Smooth muscle cell (in vitro differentiated cells): ENCODE data around the gene SCLY. TPM values are rescaled to one million over a fixed set of nuclear protein-coding genes. Genes with fewer than 3 reads are reported as not detected.
"Not testable (repeated sequence)": the region's sequence is repeated elsewhere in the genome, so short reads cannot be mapped to it uniquely, and the experiment has no call there.

Experiments used
- DNase-seq: peaks from one replicate; lab custom pipeline; 2025; ENCODE audit not compliant: unreplicated experiment; lab: John Stamatoyannopoulos, UW
- H2AFZ ChIP-seq: fragments of 200-600 bp; sonication (generic); 2 replicates; pipeline ENCODE4 v1.6.0; 2016; ENCODE audit warnings: antibody characterized with exemption, low read depth, mild to moderate bottlenecking
- H3F3A ChIP-seq: fragments of 200-600 bp; sonication (generic); 2 replicates; pipeline ENCODE4 v1.6.0; 2017; ENCODE audit warnings: antibody characterized with exemption, low read depth
- H3K27ac ChIP-seq: fragments of 200-600 bp; sonication (generic); 2 replicates; pipeline ENCODE4 v1.5.1; 2016; ENCODE audit warnings: low read depth, mild to moderate bottlenecking
- H3K27me3 ChIP-seq: fragments of 200-600 bp; sonication (generic); 2 replicates; pipeline ENCODE4 v1.6.1; 2016; ENCODE audit warnings: low read depth, mild to moderate bottlenecking
- H3K36me3 ChIP-seq: fragments of 200-600 bp; sonication (generic); 2 replicates; pipeline ENCODE4 v1.5.1; 2016; ENCODE audit warnings: low read depth
- H3K4me1 ChIP-seq: fragments of 200-600 bp; sonication (generic); 2 replicates; pipeline ENCODE4 v1.5.1; 2016; ENCODE audit warnings: low read depth
- H3K4me2 ChIP-seq: fragments of 200-600 bp; sonication (generic); 2 replicates; pipeline ENCODE4 v1.6.0; 2016; ENCODE audit warnings: mild to moderate bottlenecking
- H3K4me3 ChIP-seq: fragments of 200-600 bp; sonication (generic); 2 replicates; pipeline ENCODE4 v1.5.1; 2016; ENCODE audit warnings: mild to moderate bottlenecking
- H3K79me2 ChIP-seq: fragments of 200-600 bp; sonication (generic); 2 replicates; pipeline ENCODE4 v1.6.0; 2016; ENCODE audit warnings: low read depth, mild to moderate bottlenecking
- H3K9ac ChIP-seq: fragments of 200-600 bp; sonication (generic); 2 replicates; pipeline ENCODE4 v1.6.0; 2016; ENCODE audit warnings: low read depth
- H3K9me3 ChIP-seq: fragments of 200-600 bp; sonication (generic); replicated peaks from 2 replicates; pipeline ENCODE4 v1.5.1; 2016; ENCODE audit warnings: low read depth
- H4K20me1 ChIP-seq: fragments of 200-600 bp; sonication (generic); 2 replicates; pipeline ENCODE4 v1.6.0; 2016; ENCODE audit warnings: low read depth
- CTCF ChIP-seq: fragments of 200-600 bp; sonication (generic); IDR thresholded peaks from 2 replicates; pipeline ENCODE4 v1.5.1; 2017; ENCODE audit warnings: borderline replicate concordance, mild to moderate bottlenecking, antibody characterized with exemption; ENCODE audit not compliant: insufficient read depth, poor library complexity, severe bottlenecking
- WGBS: methylation state at CpG from one replicate; pipeline ENCODE4 v1.1.7; 2016; ENCODE audit warnings: low lambda C conversion rate; 5-methylcytosine and 5-hydroxymethylcytosine counted together
- polyA plus RNA-seq: library from polyadenylated mRNA; unstranded; fragments of >200 nt; fragmentation: Nextera tagmentation; extraction: Ambion mirVana; gene quantifications from 2 replicates; pipeline ENCODE4 v1.2.1, GENCODE V29; 2016
- total RNA-seq: library from RNA; depleted of rRNA; stranded (reverse); fragments of >200 nt; gene quantifications from 2 replicates; pipeline ENCODE4 v1.2.3, GENCODE V29; 2014

Gene SCLY
- total and polyA plus RNA-seq, 2 experiments from 2014 or later: 7.6 to 12.9 TPM

GRCh38 chr2:238064376-238064775, 3.6 kb downstream of the SCLY start:
- H3K9ac ChIP-seq: no peak overlapping the region
- H3K4me1 ChIP-seq: peaks cover 11% of the 10 kb centered on the region
- no peak for TF ChIP-seq CTCF
- no peak overlapping the region for H3K4me2 ChIP-seq
- no peaks in the 10 kb centered on the region for H3K27me3 ChIP-seq
- H4K20me1 ChIP-seq: no peaks in the 10 kb centered on the region
- no peaks in the 10 kb centered on the region for H3K9me3 ChIP-seq
- DNase-seq: no peak
- H3K79me2 ChIP-seq: no peaks in the 10 kb centered on the region
- peaks cover 9% of the 10 kb centered on the region for H3F3A ChIP-seq
- H2AFZ ChIP-seq: no peak overlapping the region
- no peak overlapping the region for H3K4me3 ChIP-seq
- no peaks in the 10 kb centered on the region for H3K36me3 ChIP-seq
- WGBS: 96% methylated on average over 7 of the region's 7 CpGs
- no peak overlapping the region for H3K27ac ChIP-seq

- H3K4me2 ChIP-seq: no peak overlapping the region
- no peak overlapping the region for H3K27ac ChIP-seq
- DNase-seq: no peak
- H3K36me3 ChIP-seq: no peaks in the 10 kb centered on the region
- no peak overlapping the region for H2AFZ ChIP-seq
- H3K4me1 ChIP-seq: peaks cover 3% of the 10 kb centered on the region
- H3K9ac ChIP-seq: no peak overlapping the region
- H3F3A ChIP-seq: peaks cover under 1% of the 10 kb centered on the region
- no peak for TF ChIP-seq CTCF
- no peaks in the 10 kb centered on the region for H3K27me3 ChIP-seq
- no peaks in the 10 kb centered on the region for H3K79me2 ChIP-seq
- H4K20me1 ChIP-seq: no peaks in the 10 kb centered on the region
- H3K4me3 ChIP-seq: no peak overlapping the region
- 86% methylated on average over 18 of the region's 18 CpGs for WGBS
- no peaks in the 10 kb centered on the region for H3K9me3 ChIP-seq
These were observed 4.5 kb downstream of the SCLY start for GRCh38 chr2:238065071-238065846.

- Histone ChIP-seq H3K9me3 (no peaks in the 10 kb centered on the region), H3K4me3 (no peak overlapping the region), H3K27me3 (no peaks in the 10 kb centered on the region), H3F3A (no peaks in the 10 kb centered on the region), H3K79me2 (no peaks in the 10 kb centered on the region), H3K4me1 (peaks cover 3% of the 10 kb centered on the region), H3K36me3 (no peaks in the 10 kb centered on the region), H4K20me1 (no peaks in the 10 kb centered on the region), H2AFZ (no peak overlapping the region), H3K9ac (no peak overlapping the region), H3K4me2 (no peak overlapping the region), H3K27ac (no peak overlapping the region)
- no peak for TF ChIP-seq CTCF
- no peak for DNase-seq
- WGBS: 88% methylated on average over 9 of the region's 9 CpGs
These were observed 5.4 kb downstream of the SCLY start for GRCh38 chr2:238066218-238066617.

GRCh38 chr2:238066718-238067117, 5.9 kb downstream of the SCLY start:
- WGBS: 98% methylated on average over 7 of the region's 7 CpGs
- not testable (repeated sequence) for H3F3A ChIP-seq, H3K27ac ChIP-seq, H3K4me2 ChIP-seq, H3K4me1 ChIP-seq, H3K36me3 ChIP-seq, H3K79me2 ChIP-seq, H2AFZ ChIP-seq, H3K4me3 ChIP-seq, H4K20me1 ChIP-seq, DNase-seq, H3K9me3 ChIP-seq, H3K9ac ChIP-seq, H3K27me3 ChIP-seq
